ENCODE results near the gene SLC26A3. TPM values are rescaled to one million over a fixed set of nuclear protein-coding genes. Genes with fewer than 3 reads are reported as not detected.

SLC26A3 gene
- total RNA-seq, 1 experiment from 2014 or later, result not detected

GRCh38 chr7:107743567-107744344 is 59.3 kb downstream of the SLC26A3 start, which contains the start of gene CBLL1:
Gene CBLL1, plus strand, starts transcription at chr7:107744142. Its CDS starts 22 bp downstream, at chr7:107744164.
- Mint-ChIP-seq H3K9me3 (ENCODE audit: unreplicated experiment) (no peaks in the 10 kb centered on the region), H3K27me3 (ENCODE audit: insufficient read depth, unreplicated experiment) (no peaks in the 10 kb centered on the region), H3K27ac (ENCODE audit: low read depth, unreplicated experiment) (peak within 1 kb of the TSS; percentile 97), H3K36me3 (ENCODE audit: insufficient read depth, unreplicated experiment) (peaks cover 7% of the 10 kb centered on the region), H3K4me3 (ENCODE audit: unreplicated experiment) (peak within 1 kb of the TSS; percentile 94), H3K4me1 (ENCODE audit: insufficient read depth, unreplicated experiment) (peaks cover 21% of the 10 kb centered on the region)
- TF ChIP-seq CTCF (IDR thresholded peaks at IDR 0.05; ENCODE audit: unreplicated experiment), result peak; percentile 58
- intact Hi-C loops (cut with micrococcal nuclease), result loop anchor here (1.0 to 5.0 kb wide), 5 partner anchors 131 to 403 kb away; partner anchors contain the start of gene BCAP29
- DNase-seq (ENCODE audit: unreplicated experiment), result peak; percentile 92
- ChIA-PET CTCF (interaction anchor here (0.6 to 10.4 kb wide), 33 partner anchors 9 to 569 kb away, joined by 3 to 227 read pairs (median 4); partner anchors contain the start of genes COG5 and DUS4L), POLR2A (interaction anchor here (0.6 to 5.3 kb wide), 48 partner anchors 8 to 783 kb away, joined by 3 to 93 read pairs (median 4); partner anchors contain the start of genes COG5, DLD, DUS4L and HBP1)
- BruUV-seq (replicated peaks), result no TSS peak

GRCh38 chr7:107742678-107743566 is 60.1 kb downstream of the SLC26A3 start:
- Mint-ChIP-seq H3K36me3 (ENCODE audit: insufficient read depth, unreplicated experiment) (peaks cover 7% of the 10 kb centered on the region), H3K27me3 (ENCODE audit: insufficient read depth, unreplicated experiment) (no peaks in the 10 kb centered on the region), H3K27ac (ENCODE audit: low read depth, unreplicated experiment) (peak overlapping the region; percentile 97), H3K9me3 (ENCODE audit: unreplicated experiment) (no peaks in the 10 kb centered on the region), H3K4me3 (ENCODE audit: unreplicated experiment) (peak overlapping the region; percentile 94), H3K4me1 (ENCODE audit: insufficient read depth, unreplicated experiment) (peaks cover 21% of the 10 kb centered on the region)
- CTCF ChIA-PET, result interaction anchor here (0.6 to 10.4 kb wide), 43 partner anchors 9 to 569 kb away, joined by 3 to 227 read pairs (median 4); partner anchors contain the start of genes COG5 and DUS4L
- POLR2A ChIA-PET, result interaction anchor here (0.6 to 5.3 kb wide), 47 partner anchors 9 to 784 kb away, joined by 3 to 93 read pairs (median 4); partner anchors contain the start of genes COG5, DLD, DUS4L and HBP1
- intact Hi-C loops (cut with micrococcal nuclease), result loop anchor here (1.0 to 5.0 kb wide), 5 partner anchors 131 to 403 kb away; partner anchors contain the start of gene BCAP29
- TSS peak; percentile 65 for BruUV-seq (replicated peaks)
- no peak for DNase-seq (ENCODE audit: unreplicated experiment)
- no peak for TF ChIP-seq CTCF (IDR thresholded peaks at IDR 0.05; ENCODE audit: unreplicated experiment)

- intact Hi-C loops (cut with micrococcal nuclease), result no loop called here
- POLR2A ChIA-PET, result interaction anchor here (1.0 to 2.0 kb wide), 2 partner anchors 164 to 260 kb away, joined by 3 to 6 read pairs; partner anchors contain the start of genes COG5 and DUS4L
- BruUV-seq (replicated peaks), result no TSS peak
- no peak for DNase-seq (ENCODE audit: unreplicated experiment)
- Mint-ChIP-seq H3K9me3 (ENCODE audit: unreplicated experiment) (peaks cover 7% of the 10 kb centered on the region), H3K4me1 (ENCODE audit: insufficient read depth, unreplicated experiment) (no peaks in the 10 kb centered on the region), H3K4me3 (ENCODE audit: unreplicated experiment) (no peak overlapping the region), H3K27ac (ENCODE audit: low read depth, unreplicated experiment) (no peak overlapping the region), H3K36me3 (ENCODE audit: insufficient read depth, unreplicated experiment) (no peaks in the 10 kb centered on the region), H3K27me3 (ENCODE audit: insufficient read depth, unreplicated experiment) (peaks cover 23% of the 10 kb centered on the region)
- CTCF ChIA-PET, result interaction anchor here (0.8 to 7.9 kb wide), 8 partner anchors 12 to 263 kb away, joined by 3 to 95 read pairs (median 4); partner anchors contain the start of gene CBLL1
- no peak for TF ChIP-seq CTCF (IDR thresholded peaks at IDR 0.05; ENCODE audit: unreplicated experiment)
Measured at GRCh38 chr7:107728276-107728675, 74.7 kb downstream of the SLC26A3 start.
